GM21786 (cell line): ENCODE results near the gene EVX2.

ENCODE experiments used
- ATAC-seq: cut with Tn5 transposase; IDR thresholded peaks from one replicate; pipeline ENCODE4 v1.9.1; 2021; ENCODE audit not compliant: unreplicated experiment

EVX2 gene

DNA sequence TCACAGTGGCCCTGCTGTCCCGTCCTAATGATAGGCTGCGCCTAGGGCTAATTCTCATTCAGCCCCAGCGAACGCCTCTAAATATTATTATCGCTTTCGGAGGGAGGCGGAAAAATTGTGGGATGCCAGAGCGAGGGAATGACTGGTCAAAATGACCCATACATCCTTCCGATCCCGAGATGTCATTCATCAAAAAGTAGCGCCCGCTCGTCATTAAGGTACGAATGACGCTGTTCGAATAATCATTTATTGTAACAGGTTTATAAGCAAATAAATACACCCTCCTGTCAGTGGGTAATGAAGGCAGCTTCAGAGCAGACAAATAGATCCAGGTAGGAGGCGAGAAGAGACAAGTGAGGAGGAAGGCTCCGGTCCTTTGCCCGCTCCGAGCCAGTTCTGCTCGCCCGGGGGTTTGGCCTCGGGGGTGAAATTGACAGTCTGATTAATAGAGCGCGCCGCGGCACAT lies at the start of gene EVX2:
Gene EVX2 (minus strand): TSS at position 167 of the 466 bp plus-strand sequence. CDS start 186 bp downstream, outside the sequence.
- no peak for ATAC-seq

DNA sequence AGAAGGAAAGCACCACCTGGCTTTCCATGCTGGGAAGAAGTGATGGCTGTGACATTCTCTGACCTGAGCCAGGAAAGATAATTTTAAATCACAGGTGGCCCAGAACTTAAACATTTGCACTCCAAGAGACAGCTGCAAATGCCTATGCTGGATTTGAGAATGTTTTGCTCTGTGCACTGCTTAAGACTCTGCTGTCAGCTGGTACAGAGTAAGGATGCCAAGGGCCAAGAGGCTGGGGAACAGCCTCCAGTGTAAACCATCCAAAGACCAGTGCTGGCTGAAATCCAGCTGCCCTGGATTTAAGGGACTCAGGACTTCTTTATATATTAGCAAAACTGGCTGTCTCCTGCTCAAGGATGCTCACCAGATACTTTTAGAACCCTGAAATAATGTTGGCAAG lies 49.6 kb upstream of the EVX2 start:
- no peak for ATAC-seq

DNA sequence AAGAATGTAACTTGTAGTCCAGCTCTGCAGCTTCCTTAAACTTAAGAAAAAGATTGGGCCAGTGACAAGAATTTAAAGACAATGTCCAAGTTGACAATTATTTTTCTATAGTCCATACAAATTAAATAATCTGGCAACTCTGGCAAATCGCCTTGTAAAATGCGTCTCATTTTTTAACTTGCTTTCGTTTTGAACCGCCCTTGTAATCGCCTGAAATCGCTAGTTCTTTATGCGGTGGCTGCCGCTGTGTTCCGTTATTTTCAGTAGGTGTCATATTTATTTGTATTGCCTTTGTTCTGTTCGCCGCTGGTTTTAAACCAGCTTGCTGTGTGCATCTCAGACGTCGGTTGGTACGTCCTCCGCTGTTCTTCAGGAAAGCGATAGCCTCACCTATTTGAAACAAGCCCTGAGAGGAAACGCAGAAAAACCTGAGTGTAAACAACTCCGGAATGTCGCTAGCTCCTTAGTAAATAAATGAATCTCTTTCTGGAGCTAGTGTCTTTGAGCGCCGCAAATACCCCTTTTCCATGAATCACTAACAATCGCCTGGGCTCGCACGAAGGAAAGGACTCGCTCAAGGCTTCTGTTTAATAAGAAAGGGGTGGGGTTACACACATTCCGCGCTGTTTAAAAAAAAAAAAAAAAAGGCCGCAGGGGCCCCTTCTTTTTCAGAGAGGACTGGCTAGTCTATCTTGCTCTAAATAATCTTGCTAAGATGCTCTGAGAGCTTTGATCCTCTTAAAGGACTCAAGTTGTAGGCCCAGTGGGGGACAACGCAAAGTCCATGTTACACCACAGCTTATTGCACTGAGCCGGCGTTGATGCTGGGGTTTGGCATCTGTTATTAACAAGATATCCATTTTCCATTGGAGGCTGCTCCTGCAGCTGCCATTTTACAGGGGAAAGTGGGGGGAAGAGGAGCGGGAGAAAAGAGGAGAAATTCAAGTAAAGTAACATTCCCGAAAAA lies 48.7 kb upstream of the EVX2 start:
- no peak for ATAC-seq

DNA sequence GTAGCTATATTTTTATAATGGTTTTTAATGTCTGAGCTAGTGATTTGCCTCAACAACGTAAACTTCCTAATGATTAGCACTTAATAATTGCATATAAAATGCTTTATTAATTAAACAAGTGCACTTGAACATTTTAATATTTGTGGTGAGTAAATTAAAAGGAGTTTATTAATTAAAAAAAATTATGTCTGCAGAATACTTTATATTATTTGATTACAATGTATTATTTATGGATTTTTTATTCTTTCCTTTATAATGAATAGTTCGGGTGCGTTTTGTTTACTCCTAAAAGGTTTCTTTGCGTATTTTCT lies 48.0 kb upstream of the EVX2 start:
- no peak for ATAC-seq

DNA sequence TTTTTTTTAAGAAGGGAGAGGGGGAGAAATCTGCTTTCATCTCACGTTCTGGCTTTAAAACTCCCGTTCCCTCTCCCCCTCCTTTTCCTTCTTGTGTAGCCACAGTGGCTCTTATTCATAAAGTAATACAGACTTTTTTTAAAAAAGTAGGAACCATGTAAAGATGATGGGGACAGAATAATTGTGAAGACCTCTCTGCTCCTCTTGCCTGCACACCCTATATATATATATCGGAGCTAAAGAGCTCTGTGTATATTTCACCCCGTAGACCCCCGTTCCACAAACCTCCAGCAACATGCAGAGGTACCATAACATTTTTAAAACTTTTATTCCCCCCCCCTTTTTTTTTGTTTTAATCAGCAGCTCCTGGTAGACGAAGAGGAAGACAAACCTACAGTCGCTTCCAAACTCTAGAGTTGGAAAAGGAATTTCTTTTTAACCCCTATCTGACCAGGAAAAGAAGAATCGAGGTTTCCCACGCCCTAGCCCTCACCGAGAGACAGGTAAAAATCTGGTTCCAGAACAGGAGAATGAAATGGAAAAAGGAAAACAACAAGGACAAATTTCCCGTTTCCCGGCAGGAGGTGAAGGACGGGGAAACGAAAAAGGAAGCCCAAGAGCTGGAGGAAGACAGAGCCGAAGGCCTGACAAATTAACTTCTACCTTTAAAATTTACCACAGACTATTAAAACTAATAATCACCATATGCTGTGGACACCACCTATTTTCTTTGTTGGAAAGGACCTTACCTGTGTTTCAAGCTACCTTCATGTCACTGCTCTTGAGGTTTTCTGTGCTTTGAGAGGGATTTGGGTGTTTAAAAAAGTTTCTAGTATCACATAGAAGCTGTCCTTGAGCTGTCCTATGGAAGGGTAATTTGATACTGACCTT lies 47.4 kb upstream of the EVX2 start:
- no peak for ATAC-seq

DNA sequence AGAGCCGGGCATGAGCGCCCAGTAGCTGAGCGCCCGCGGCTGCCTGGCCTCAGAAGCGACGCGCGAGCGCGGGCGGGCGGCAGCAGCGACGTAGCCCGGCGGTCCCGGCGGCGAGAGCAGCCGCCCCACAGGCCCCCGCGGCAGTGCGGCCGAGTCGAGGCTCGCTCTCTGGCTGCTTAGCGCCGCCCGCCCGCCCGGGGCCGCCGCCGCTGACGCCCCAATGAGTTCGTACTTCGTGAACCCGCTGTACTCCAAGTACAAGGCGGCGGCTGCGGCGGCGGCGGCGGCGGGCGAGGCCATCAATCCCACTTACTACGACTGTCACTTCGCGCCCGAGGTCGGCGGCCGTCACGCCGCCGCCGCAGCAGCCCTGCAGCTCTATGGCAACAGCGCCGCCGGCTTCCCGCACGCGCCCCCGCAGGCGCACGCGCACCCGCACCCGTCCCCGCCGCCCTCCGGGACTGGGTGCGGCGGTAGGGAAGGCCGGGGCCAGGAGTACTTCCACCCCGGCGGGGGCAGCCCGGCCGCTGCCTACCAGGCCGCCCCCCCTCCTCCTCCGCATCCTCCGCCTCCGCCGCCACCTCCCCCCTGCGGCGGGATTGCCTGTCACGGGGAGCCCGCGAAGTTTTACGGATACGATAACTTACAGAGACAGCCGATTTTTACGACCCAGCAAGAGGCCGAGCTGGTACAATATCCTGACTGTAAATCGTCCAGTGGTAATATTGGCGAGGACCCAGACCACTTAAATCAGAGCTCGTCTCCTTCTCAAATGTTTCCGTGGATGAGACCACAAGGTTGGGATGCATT lies 46.6 kb upstream of the EVX2 start:
- no peak for ATAC-seq

DNA sequence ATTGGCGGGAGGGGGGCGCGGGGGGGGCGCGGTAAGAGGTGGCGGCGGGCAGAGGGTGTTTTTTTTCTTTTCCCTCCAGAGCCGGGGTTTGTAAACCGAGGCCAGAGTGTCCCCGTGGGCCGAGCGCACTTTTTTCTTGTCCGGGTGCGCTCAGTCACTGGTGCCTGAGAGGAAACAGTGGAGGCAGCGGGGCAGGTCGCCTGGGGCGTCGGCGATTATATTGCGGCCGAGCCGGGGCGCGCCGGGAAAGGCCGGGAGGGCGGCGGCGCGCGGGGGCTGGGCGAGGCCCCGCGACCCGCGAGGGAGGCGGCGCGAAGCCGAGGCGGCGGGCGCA lies 46.0 kb upstream of the EVX2 start:
- no peak for ATAC-seq

DNA sequence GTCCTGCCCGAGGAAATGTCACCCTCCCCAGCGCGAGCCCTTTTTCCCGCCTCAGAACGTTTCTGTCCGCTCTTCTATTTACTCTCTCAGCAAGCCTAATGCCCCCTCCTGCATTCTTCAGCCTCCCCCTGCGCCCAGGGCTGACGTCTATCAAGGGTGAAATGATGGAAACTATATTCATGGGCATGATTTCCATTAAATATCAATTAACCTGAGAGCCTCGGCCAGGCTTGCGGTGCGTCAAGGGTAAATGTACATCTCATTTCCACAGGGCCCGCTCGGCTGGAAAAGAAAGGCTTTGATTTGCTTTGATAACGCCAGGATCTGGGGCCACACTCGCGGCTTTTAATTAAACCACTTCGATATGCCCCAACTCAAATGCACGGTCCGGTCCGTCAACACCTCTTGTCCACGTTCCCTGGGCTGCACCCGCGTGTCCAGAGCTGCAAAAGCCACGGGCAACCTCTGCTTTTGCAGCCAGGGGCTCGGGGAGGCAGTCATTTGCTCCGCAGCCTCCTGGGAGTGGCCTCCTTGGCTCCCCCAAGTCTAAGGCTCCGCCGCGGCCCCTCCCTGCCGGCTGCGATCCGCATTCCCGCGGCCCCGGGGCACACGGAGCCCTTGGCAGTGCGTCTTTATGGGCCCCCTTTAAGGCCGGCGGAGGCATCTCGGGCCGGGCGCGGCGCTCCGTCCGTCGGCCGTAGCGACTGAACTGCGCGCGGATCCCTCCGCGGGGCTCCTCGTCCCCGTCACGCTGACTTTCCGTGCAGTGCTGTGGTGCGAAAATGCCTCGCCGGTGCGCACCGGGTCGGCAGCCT lies 45.4 kb upstream of the EVX2 start, which contains the start of gene HOXD8:
Gene HOXD8 (plus strand): TSS at position 724 of the 815 bp plus-strand sequence. CDS start 662 bp downstream, outside the sequence.
- no peak for ATAC-seq

DNA sequence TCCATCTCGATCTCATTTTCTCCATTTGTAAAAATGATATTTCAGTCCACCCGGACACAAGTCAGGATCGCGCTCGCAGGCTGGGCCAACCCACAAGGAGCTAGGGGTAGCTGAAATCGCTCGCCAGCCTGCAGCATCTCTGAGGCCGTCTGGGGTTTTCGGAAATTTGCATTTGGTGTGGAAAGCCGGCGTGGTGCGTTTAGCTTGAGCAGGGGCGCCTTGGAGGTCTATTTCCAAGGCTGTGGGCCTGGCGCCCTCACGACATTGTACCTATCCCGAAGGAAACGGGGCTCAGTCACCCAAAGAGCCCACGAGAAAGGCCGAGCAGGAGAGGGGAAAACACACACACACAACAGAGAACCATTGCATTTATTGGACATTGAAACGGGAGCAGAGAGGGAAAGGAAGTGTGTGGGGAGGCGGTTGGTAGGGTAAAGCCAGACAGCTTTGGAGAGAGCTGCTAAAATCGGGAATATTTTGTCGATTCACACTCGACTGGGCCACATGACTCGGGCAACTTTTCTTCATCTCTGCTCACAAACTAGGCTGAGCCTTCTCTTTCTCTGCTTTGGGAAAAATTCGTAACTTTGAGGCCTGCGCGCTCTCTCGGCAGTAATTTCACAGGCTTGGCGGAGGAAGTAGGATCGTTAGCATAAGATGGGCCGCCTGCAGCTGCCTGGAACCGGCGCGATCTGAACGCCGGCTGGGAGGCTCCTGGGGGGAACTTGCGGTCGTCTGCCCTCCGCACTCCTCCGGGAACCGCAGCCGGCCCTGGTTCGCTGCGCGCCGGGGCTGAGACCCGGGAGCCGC lies 44.6 kb upstream of the EVX2 start:
- ATAC-seq, result no peak

DNA sequence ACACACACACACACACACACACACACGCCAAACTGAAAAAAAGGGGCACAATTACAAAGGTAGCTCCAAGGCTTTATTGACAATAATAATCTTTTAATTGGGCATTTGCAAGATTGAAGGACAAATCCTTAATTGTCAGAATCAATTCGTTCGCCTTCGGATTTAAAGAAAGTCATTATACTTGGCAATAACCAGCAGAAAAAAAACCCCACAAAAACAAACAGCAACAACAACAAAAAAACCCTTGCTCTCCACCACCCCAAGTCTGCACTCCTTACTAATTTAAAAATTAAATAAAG lies 44.0 kb upstream of the EVX2 start:
- no peak for ATAC-seq

DNA sequence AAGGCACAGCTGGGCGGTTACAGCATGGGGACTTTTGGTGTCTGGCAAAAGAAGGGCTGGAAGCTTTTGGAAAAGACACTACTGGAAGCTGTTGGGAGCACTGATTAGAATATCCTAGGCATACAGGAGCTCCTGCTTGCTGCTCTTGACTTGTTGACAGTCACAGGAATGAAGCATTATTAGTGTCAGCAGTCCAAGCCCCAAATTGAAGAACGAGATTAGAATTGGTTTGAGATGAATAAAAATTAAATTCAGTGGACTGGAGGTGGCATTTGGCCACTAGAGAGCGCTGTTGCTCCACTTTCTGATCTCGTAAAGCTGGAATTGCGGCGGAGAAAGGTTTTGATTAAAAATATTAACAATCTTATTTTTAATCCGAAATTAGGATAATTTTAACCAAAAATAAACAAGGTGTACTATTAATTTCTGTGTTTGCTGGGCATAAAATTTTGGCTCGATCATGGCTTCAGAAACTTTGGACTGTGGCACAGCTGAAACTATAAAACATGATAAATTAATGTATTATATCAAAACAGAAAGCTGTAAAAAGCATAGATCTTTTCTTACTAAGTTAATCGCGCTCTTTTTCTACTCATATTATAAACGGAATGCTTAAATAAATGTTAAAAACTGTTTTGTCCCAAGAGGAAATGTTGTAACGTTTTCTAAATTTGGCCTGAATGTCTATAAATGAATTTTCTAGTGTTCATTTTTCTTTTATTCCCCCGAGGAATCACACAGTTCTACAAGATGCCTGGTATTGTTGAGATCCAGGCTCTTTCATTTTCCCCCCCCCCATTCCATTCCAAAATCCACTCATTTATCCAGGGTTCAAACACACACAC lies 43.4 kb upstream of the EVX2 start:
- ATAC-seq, result no peak

DNA sequence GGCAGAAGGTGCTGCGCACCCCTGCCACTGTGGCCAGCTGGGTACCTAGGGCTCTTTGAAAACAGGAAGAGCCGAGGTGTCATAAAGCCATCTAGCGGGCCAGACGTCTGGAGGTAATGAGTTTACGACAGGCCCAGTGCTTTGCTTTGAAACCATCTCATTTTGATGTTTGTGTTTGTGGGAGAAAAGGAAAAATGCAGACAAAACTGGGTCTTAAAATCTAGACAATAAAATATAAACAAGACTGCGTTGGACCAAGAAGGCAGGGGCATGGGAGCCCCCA lies 42.0 kb upstream of the EVX2 start:
- no peak for ATAC-seq

DNA sequence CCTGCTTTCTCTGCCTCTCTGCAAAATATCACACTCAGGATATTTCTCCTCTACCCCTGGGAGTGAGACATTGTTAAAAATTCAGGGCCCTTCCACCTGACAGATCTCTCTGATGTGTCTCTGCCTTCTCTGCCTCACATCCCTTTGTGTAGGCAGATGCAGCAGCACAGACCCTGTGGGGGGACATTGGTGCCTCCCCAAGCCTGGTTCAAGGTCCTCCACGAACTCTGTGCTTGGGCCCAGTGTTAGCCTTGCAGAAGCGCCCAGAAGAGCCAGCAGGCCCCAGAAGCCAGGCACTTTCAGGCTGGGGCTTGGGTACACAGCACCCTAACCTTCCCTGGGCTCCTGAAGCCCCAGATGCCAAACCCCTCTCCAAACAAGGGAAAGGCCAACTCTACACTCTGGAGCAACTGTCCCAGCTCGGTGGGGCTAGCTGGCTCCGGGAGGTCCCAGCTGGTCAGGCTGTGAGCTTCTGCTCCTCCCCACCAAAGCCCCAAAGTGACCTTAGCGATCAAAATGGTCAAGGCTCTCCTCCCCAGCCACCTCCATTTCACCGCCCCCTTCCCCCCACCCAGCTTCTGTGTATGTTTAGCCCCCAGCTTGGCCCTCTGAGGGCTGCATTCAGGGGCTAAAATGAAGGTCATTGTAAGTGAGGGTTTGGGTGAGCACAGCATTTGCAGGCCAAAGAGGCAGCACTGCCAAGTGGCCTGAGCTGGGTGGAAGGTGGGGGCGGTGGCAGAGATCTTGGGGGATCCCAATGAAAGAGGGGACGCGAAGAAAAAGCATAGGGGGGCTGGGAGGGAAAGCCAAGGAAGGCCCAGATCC lies 41.4 kb upstream of the EVX2 start:
- ATAC-seq, result no peak

DNA sequence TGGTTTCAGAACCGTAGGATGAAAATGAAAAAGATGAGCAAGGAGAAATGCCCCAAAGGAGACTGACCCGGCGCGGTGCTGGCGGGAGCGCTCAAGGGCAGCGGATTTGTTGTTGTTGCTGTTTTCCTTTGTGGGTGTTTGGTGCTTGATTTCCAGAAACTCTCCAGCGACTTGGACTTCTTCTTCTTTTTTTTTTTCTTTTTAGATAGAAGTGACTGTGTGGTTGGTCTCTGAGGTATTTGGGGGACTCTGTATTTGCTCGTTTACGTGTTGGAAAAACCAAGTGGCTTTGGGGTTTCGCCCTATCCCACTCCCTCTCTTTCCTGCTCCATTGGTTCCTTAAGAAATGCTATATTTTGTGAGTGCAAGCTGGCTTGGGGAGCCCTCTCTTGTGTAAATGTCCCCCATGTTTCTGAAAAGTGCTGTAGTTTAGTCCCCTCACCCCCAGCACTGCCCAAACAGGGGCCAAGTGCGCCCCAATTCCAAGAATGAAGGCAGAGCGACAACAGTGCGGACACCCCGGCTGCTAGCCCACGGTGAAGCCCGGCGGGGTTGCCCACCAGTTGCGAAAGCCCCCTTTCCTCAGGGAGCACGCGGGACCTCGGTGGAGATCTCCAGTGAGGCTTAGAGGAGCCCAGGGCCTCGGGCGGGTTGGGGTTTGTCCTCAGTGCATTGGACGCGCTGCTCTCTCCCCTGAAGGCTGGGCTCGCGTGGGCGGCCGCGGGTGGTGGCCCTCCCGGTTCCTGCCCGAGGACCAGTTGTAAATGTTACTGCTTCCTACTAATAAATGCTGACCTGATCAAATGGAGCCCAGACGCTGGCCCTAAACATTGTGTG lies 40.6 kb upstream of the EVX2 start:
- ATAC-seq, result no peak

DNA sequence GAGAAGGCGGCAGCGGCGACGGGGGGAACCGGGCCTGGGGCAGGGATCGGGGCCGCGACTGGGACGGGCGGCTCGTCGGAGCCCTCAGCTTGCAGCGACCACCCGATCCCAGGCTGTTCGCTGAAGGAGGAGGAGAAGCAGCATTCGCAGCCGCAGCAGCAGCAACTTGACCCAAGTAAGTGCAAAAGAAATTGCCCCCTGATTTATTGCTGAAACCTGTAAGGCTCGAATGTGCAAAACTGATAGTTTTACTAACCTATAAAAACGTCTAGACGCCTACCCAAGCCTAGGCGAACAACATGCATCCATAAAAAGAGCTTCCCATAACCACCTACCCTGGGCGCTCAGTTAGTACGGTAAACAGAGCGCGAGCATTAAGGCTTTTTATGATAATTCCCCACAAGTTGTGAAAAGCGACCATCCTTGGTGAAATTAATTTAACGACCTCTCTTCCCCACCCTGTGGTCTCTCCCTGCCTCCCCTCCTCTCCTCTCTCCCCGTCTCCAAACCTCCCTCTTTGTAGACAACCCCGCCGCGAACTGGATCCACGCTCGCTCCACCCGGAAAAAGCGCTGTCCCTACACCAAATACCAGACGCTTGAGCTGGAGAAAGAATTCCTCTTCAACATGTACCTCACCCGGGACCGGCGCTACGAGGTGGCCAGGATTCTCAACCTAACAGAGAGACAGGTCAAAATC lies 39.8 kb upstream of the EVX2 start:
- no peak for ATAC-seq

DNA sequence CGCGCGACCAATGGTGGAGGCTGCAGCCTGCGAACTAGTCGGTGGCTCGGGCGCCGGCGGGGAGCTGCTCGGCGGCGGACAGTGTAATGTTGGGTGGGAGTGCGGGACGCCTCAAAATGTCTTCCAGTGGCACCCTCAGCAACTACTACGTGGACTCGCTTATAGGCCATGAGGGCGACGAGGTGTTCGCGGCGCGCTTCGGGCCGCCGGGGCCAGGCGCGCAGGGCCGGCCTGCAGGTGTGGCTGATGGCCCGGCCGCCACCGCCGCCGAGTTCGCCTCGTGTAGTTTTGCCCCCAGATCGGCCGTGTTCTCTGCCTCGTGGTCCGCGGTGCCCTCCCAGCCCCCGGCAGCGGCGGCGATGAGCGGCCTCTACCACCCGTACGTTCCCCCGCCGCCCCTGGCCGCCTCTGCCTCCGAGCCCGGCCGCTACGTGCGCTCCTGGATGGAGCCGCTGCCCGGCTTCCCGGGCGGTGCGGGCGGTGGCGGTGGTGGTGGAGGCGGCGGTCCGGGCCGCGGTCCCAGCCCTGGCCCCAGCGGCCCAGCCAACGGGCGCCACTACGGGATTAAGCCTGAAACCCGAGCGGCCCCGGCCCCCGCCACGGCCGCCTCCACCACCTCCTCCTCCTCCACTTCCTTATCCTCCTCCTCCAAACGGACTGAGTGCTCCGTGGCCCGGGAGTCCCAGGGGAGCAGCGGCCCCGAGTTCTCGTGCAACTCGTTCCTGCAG lies 39.1 kb upstream of the EVX2 start, which contains the start of gene HOXD9:
Gene HOXD9 (plus strand): TSS at position 37 of the 728 bp plus-strand sequence. CDS start 50 bp downstream, at position 87.
- no peak for ATAC-seq
